Measurements from ENCODE around the gene ODC1.

Gene ODC1

DNA sequence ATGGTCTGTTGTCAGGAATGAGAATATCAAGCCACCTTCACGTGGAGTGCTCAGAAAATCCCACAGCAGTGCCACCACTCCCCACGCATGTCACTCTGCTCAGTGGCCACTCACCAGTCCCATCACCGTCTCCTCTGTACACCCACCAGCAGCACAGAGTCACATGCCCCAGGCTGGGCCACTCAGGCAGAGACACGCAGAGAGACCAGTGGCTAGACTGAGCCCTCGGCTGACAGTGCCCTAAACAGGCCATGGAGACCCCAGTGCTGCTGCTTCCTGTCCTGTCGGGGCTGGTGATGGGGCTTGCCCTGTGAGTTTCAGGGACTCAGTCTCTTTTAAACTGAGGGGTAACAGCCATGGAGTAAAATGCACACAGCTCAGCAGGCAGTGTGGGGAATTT lies 25.9 kb downstream of the ODC1 start:
- peaks cover 1% of the 10 kb centered on the region for H3K9me3 ChIP-seq (ENCODE audit: low read length)
- H2AFZ ChIP-seq (ENCODE audit: low read depth, low read length), result no peak overlapping the region
- H3K4me1 ChIP-seq (ENCODE audit: insufficient read depth, low read length), result peaks cover 20% of the 10 kb centered on the region
- H3K36me3 ChIP-seq (ENCODE audit: insufficient read depth, low read length), result peaks cover 5% of the 10 kb centered on the region
- no peak overlapping the region for H3K4me3 ChIP-seq (ENCODE audit: low read length)
- H3K27me3 ChIP-seq (ENCODE audit: insufficient read depth, low read length), result no peaks in the 10 kb centered on the region

DNA sequence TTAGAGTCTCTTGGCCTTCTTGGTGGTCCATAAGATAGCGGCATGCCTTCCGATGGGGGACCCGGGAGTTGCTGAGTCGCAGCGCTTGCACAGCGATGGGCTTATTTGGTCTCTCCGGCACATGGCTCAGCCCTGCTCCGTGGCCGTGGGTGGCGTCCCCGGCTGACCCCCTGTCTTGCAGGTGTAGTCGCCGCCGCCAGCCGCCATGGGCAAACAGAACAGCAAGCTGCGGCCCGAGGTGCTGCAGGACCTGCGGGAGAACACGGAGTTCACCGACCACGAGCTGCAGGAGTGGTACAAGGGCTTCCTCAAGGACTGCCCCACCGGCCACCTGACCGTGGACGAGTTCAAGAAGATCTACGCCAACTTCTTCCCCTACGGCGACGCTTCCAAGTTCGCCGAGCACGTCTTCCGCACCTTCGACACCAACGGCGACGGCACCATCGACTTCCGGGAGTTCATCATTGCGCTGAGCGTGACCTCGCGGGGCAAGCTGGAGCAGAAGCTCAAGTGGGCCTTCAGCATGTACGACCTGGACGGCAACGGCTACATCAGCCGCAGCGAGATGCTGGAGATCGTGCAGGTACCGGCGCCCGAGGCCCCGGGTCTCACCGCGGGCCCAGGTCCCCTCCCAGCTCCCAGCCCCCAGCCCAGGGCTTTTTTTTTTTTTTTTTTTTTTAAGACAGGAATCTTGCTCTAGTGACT lies 28.4 kb downstream of the ODC1 start:
- Histone ChIP-seq H3K9me3 (ENCODE audit: low read length) (peaks cover 1% of the 10 kb centered on the region), H3K4me1 (ENCODE audit: insufficient read depth, low read length) (no peaks in the 10 kb centered on the region), H3K36me3 (ENCODE audit: insufficient read depth, low read length) (peaks cover 5% of the 10 kb centered on the region), H2AFZ (ENCODE audit: low read depth, low read length) (no peak overlapping the region), H3K27me3 (ENCODE audit: insufficient read depth, low read length) (no peaks in the 10 kb centered on the region), H3K4me3 (ENCODE audit: low read length) (no peak overlapping the region)

GRCh38 chr2:10417551-10418335 lies 30.4 kb downstream of the ODC1 start:
- Histone ChIP-seq H3K27me3 (ENCODE audit: insufficient read depth, low read length) (no peaks in the 10 kb centered on the region), H3K9me3 (ENCODE audit: low read length) (peaks cover 1% of the 10 kb centered on the region), H3K4me1 (ENCODE audit: insufficient read depth, low read length) (no peaks in the 10 kb centered on the region), H3K4me3 (ENCODE audit: low read length) (no peak overlapping the region), H3K36me3 (ENCODE audit: insufficient read depth, low read length) (no peaks in the 10 kb centered on the region), H2AFZ (ENCODE audit: low read depth, low read length) (no peak overlapping the region)

- no peak overlapping the region for H2AFZ ChIP-seq (ENCODE audit: low read depth, low read length)
- H3K27me3 ChIP-seq (ENCODE audit: insufficient read depth, low read length), result no peaks in the 10 kb centered on the region
- peaks cover under 1% of the 10 kb centered on the region for H3K4me1 ChIP-seq (ENCODE audit: insufficient read depth, low read length)
- H3K36me3 ChIP-seq (ENCODE audit: insufficient read depth, low read length), result no peaks in the 10 kb centered on the region
- H3K4me3 ChIP-seq (ENCODE audit: low read length), result no peak overlapping the region
- peaks cover 8% of the 10 kb centered on the region for H3K9me3 ChIP-seq (ENCODE audit: low read length)
Observed at GRCh38 chr2:10415640-10416039, 32.5 kb downstream of the ODC1 start.

DNA sequence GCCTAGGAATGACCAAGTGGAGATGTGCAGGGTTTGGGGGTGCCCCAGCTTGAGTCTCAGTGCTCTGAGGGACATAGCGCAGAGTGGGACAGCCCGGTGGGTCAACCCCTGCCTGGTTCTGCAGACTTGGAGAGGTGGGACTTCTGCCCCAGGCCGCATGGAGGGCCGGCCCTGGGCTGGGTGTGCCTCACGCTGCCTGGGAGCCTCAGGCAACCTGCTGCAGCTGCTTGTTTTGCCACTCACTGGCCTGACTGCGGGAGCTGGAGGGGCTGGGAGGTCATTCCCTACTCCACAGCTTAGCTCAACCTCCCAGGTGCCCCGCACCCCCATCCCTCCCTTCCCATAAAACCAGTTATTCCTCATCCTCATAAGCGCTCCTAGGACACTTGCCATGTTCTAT lies 33.1 kb downstream of the ODC1 start:
- Histone ChIP-seq H3K9me3 (ENCODE audit: low read length) (peaks cover 8% of the 10 kb centered on the region), H3K4me3 (ENCODE audit: low read length) (no peak overlapping the region), H3K27me3 (ENCODE audit: insufficient read depth, low read length) (no peaks in the 10 kb centered on the region), H2AFZ (ENCODE audit: low read depth, low read length) (no peak overlapping the region), H3K36me3 (ENCODE audit: insufficient read depth, low read length) (no peaks in the 10 kb centered on the region), H3K4me1 (ENCODE audit: insufficient read depth, low read length) (peaks cover 4% of the 10 kb centered on the region)

DNA sequence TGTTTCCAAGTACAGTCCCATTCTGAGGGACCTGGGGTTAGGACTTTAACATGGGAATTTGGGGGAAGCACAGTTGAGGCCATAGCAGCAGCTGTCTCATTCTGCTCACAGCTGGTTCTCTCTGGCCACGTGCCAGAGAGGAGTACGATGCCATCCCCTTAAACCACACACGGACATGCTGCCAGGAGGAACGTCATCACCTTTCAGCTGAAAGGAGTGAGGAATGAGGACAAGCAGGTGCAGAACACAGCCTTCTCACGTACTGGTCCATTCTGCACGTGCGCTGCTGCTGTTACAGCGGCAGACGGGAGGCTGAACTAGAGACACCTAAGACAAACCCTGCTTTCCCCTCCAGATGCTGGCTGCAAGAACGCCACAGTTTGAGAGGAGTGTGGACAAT lies 33.5 kb downstream of the ODC1 start:
- Histone ChIP-seq H3K4me3 (ENCODE audit: low read length) (no peak overlapping the region), H3K9me3 (ENCODE audit: low read length) (peaks cover 6% of the 10 kb centered on the region), H2AFZ (ENCODE audit: low read depth, low read length) (no peak overlapping the region), H3K27me3 (ENCODE audit: insufficient read depth, low read length) (no peaks in the 10 kb centered on the region), H3K4me1 (ENCODE audit: insufficient read depth, low read length) (peaks cover 4% of the 10 kb centered on the region), H3K36me3 (ENCODE audit: insufficient read depth, low read length) (no peaks in the 10 kb centered on the region)

DNA sequence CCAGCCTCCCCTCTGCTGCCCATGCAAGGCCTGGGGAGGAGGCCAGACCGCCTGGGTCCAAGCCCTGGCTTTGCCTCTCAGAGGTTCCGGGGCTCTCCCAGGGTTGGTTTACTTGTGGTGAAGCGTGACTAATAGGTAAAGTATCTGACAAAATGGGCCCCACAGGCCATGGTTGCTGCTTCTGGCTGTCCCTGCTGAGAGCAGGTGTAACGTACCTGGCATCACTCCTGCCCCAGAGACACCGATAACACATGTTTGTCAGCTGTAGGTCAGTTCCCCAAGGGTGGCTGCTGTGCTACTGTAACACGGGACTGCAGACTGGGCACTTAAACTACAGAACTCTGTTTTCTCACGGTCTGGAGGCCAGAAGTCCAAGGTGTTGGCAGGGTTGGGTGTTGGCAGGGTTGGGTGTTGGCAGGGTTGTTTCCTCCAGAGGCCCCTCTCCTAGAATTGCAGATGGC lies 34.1 kb downstream of the ODC1 start:
- Histone ChIP-seq H3K4me1 (ENCODE audit: insufficient read depth, low read length) (peaks cover 7% of the 10 kb centered on the region), H3K36me3 (ENCODE audit: insufficient read depth, low read length) (no peaks in the 10 kb centered on the region), H2AFZ (ENCODE audit: low read depth, low read length) (no peak overlapping the region), H3K27me3 (ENCODE audit: insufficient read depth, low read length) (no peaks in the 10 kb centered on the region), H3K4me3 (ENCODE audit: low read length) (no peak overlapping the region), H3K9me3 (ENCODE audit: low read length) (peaks cover 6% of the 10 kb centered on the region)

GRCh38 chr2:10413503-10413902 lies 34.6 kb downstream of the ODC1 start:
- H3K36me3 ChIP-seq (ENCODE audit: insufficient read depth, low read length), result no peaks in the 10 kb centered on the region
- H2AFZ ChIP-seq (ENCODE audit: low read depth, low read length), result no peak overlapping the region
- H3K4me1 ChIP-seq (ENCODE audit: insufficient read depth, low read length), result peaks cover 7% of the 10 kb centered on the region
- no peaks in the 10 kb centered on the region for H3K27me3 ChIP-seq (ENCODE audit: insufficient read depth, low read length)
- no peak overlapping the region for H3K4me3 ChIP-seq (ENCODE audit: low read length)
- peaks cover 6% of the 10 kb centered on the region for H3K9me3 ChIP-seq (ENCODE audit: low read length)

DNA sequence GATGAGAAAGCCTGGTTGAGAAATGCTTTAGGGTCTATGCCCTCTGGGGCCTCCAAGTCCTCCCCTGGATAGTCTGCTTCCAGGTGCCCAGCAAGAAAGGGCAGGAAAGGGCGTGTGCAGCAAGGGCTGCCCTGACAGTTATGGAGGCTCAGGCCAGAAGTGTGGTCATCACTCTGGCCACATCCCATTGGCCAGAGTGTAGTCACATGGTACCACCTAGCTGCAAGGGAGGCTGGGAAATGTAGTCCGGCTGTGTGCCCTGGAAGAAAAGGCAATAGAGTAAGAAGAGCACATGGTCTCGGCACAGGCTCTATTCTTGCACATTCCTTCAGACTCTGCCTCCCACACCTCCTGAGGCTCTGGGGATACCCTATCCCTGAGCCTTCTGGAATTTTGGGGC lies 35.7 kb downstream of the ODC1 start:
- Histone ChIP-seq H3K4me3 (ENCODE audit: low read length) (no peak overlapping the region), H2AFZ (ENCODE audit: low read depth, low read length) (no peak overlapping the region), H3K36me3 (ENCODE audit: insufficient read depth, low read length) (no peaks in the 10 kb centered on the region), H3K4me1 (ENCODE audit: insufficient read depth, low read length) (peaks cover 7% of the 10 kb centered on the region), H3K9me3 (ENCODE audit: low read length) (peaks cover 6% of the 10 kb centered on the region), H3K27me3 (ENCODE audit: insufficient read depth, low read length) (no peaks in the 10 kb centered on the region)

DNA sequence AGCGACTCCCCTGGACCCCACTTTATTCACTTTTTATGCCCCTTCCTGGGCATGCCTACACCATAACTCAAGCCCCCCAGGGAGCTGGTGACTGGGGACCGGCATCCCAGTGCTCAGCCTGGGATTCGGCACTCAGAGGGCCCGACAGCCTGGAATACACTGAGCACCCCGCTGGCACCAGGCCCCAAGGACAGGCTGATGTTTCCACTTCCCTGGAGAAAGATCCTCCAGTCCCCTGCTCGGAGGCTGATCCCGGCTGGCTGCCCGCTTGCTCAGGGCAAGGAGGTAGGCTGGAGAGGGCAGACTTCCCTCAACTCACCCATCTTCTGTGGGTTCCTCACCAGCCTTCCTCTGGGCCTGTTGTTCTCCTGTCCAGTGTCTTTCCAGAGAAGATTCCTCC lies 36.6 kb downstream of the ODC1 start:
- H3K36me3 ChIP-seq (ENCODE audit: insufficient read depth, low read length), result no peaks in the 10 kb centered on the region
- peaks cover 6% of the 10 kb centered on the region for H3K9me3 ChIP-seq (ENCODE audit: low read length)
- H3K4me3 ChIP-seq (ENCODE audit: low read length), result no peak overlapping the region
- H3K4me1 ChIP-seq (ENCODE audit: insufficient read depth, low read length), result peaks cover 7% of the 10 kb centered on the region
- H3K27me3 ChIP-seq (ENCODE audit: insufficient read depth, low read length), result no peaks in the 10 kb centered on the region
- H2AFZ ChIP-seq (ENCODE audit: low read depth, low read length), result no peak overlapping the region

GRCh38 chr2:10410823-10411437 lies 37.2 kb downstream of the ODC1 start:
- H3K4me3 ChIP-seq (ENCODE audit: low read length), result no peak overlapping the region

GRCh38 chr2:10410001-10410822 lies 37.9 kb downstream of the ODC1 start:
- H3K36me3 ChIP-seq (ENCODE audit: insufficient read depth, low read length), result no peaks in the 10 kb centered on the region
- no peak overlapping the region for H3K4me3 ChIP-seq (ENCODE audit: low read length)
- no peak overlapping the region for H2AFZ ChIP-seq (ENCODE audit: low read depth, low read length)
- peaks cover 7% of the 10 kb centered on the region for H3K4me1 ChIP-seq (ENCODE audit: insufficient read depth, low read length)
- H3K9me3 ChIP-seq (ENCODE audit: low read length), result peaks cover 6% of the 10 kb centered on the region
- H3K27me3 ChIP-seq (ENCODE audit: insufficient read depth, low read length), result no peaks in the 10 kb centered on the region

More at GRCh38 chr2:10410823-10411437, 37.2 kb downstream of the ODC1 start:
- Histone ChIP-seq H3K4me1 (ENCODE audit: insufficient read depth, low read length) (peaks cover 7% of the 10 kb centered on the region), H3K9me3 (ENCODE audit: low read length) (peaks cover 6% of the 10 kb centered on the region), H3K36me3 (ENCODE audit: insufficient read depth, low read length) (no peaks in the 10 kb centered on the region), H2AFZ (ENCODE audit: low read depth, low read length) (no peak overlapping the region), H3K27me3 (ENCODE audit: insufficient read depth, low read length) (no peaks in the 10 kb centered on the region)
